Liver (tissue), 9 donors: Measurements from ENCODE around the gene GPR26. TPM values are rescaled to one million over a fixed set of nuclear protein-coding genes. Genes with fewer than 3 reads are reported as not detected.

Experiments used
- DNase-seq: peaks from one replicate; pipeline ENCODE4 v3.0.0-alpha.2; 2017; ENCODE audit warnings: low spot score
- H3K27ac ChIP-seq, 2 donors: one replicate each; pipeline ENCODE4 v1.7.0; 2013; ENCODE audit warnings: inconsistent platforms in 2 of 2, low read length in 2 of 2, control low read depth in 1 of 2, low read depth in 1 of 2, mild to moderate bottlenecking in 1 of 2
- H3K27me3 ChIP-seq, 4 donors: one replicate each; pipeline versions ENCODE4 v1.6.1 to v1.7.0; 2013; ENCODE audit warnings: low read length in 3 of 4, inconsistent platforms in 1 of 4, mild to moderate bottlenecking in 1 of 4, moderate library complexity in 1 of 4; ENCODE audit not compliant: control insufficient read depth in 4 of 4, insufficient read depth in 4 of 4
- H3K36me3 ChIP-seq, 4 donors: one replicate each; pipeline versions ENCODE4 v1.6.1 to v1.7.0; 2013; ENCODE audit warnings: low read length in 3 of 4, mild to moderate bottlenecking in 3 of 4, low read depth in 1 of 4, moderate library complexity in 1 of 4; ENCODE audit not compliant: control insufficient read depth in 4 of 4, insufficient read depth in 3 of 4
- H3K4me1 ChIP-seq, 4 donors: one replicate each; pipeline versions ENCODE4 v1.6.1 to v1.7.0; 2013; ENCODE audit warnings: low read length in 3 of 4, mild to moderate bottlenecking in 3 of 4, moderate library complexity in 1 of 4; ENCODE audit not compliant: control insufficient read depth in 4 of 4, insufficient read depth in 4 of 4
- H3K4me3 ChIP-seq, 3 donors: one replicate each; pipeline versions ENCODE4 v1.6.1 to v1.7.0; 2013; ENCODE audit warnings: low read length in 3 of 3, control low read depth in 1 of 3, low read depth in 1 of 3, mild to moderate bottlenecking in 1 of 3
- H3K9ac ChIP-seq, 2 donors: one replicate each; pipeline ENCODE4 v1.7.0; 2013; ENCODE audit warnings: low read length in 2 of 2, mild to moderate bottlenecking in 2 of 2, moderate library complexity in 2 of 2, control low read depth in 1 of 2, low read depth in 1 of 2
- H3K9me3 ChIP-seq, 4 donors: one replicate each; pipeline versions ENCODE4 v1.6.1 to v1.7.0; 2013; ENCODE audit warnings: low read length in 3 of 4; ENCODE audit not compliant: control insufficient read depth in 4 of 4
- ATF3 ChIP-seq: IDR thresholded peaks from 2 replicates; pipeline ENCODE4 v1.6.1; 2016; ENCODE audit warnings: antibody characterized with exemption
- CTCF ChIP-seq: fragments of 150-350 bp; IDR thresholded peaks from 2 replicates; pipeline ENCODE4 v1.5.1; 2017; ENCODE audit warnings: improper control_type of control experiment, low read depth, low read length; ENCODE audit not compliant: missing input control
- EGR1 ChIP-seq, 2 donors: IDR thresholded peaks; 2 replicates each; pipeline ENCODE4 v1.6.1; 2016 to 2018; ENCODE audit warnings: antibody characterized with exemption in 2 of 2, low read depth in 2 of 2
- FOXA1 ChIP-seq: IDR thresholded peaks from 2 replicates; pipeline ENCODE4 v1.6.1; 2016; ENCODE audit warnings: antibody characterized with exemption
- FOXA2 ChIP-seq: IDR thresholded peaks from 2 replicates; pipeline ENCODE4 v1.6.1; 2016; ENCODE audit warnings: antibody characterized with exemption
- GABPA ChIP-seq, 2 donors: IDR thresholded peaks in 1 of 2; conservative IDR thresholded peaks in 1 of 2; 2 replicates each; pipeline ENCODE4 v1.6.1; 2016; ENCODE audit warnings: antibody characterized with exemption in 2 of 2, mild to moderate bottlenecking in 1 of 2, moderate library complexity in 1 of 2
- HNF4A ChIP-seq, 2 donors: conservative IDR thresholded peaks; 2 replicates each; pipeline ENCODE4 v1.6.1; 2016; ENCODE audit warnings: antibody characterized with exemption in 2 of 2, mild to moderate bottlenecking in 2 of 2
- HNF4G ChIP-seq: IDR thresholded peaks from 2 replicates; pipeline ENCODE4 v1.6.1; 2016; ENCODE audit warnings: antibody characterized with exemption
- JUND ChIP-seq, 2 donors: IDR thresholded peaks; 2 replicates each; pipeline ENCODE4 v1.6.1; 2016; ENCODE audit warnings: antibody characterized with exemption in 2 of 2
- MAX ChIP-seq: IDR thresholded peaks from 2 replicates; pipeline ENCODE4 v1.6.1; 2016; ENCODE audit warnings: antibody characterized with exemption
- NR2F2 ChIP-seq: IDR thresholded peaks from 2 replicates; pipeline ENCODE4 v1.6.1; 2016; ENCODE audit warnings: antibody characterized with exemption
- RAD21 ChIP-seq, 2 donors: IDR thresholded peaks; 2 replicates each; pipeline ENCODE4 v1.6.1; 2016; ENCODE audit warnings: antibody characterized with exemption in 2 of 2, mild to moderate bottlenecking in 2 of 2
- REST ChIP-seq: IDR thresholded peaks from 2 replicates; pipeline ENCODE4 v1.6.1; 2016; ENCODE audit warnings: antibody characterized with exemption, mild to moderate bottlenecking
- RXRA ChIP-seq, 2 donors: IDR thresholded peaks; 2 replicates each; pipeline ENCODE4 v1.6.1; 2017 to 2018; ENCODE audit warnings: antibody characterized with exemption in 2 of 2, mild to moderate bottlenecking in 1 of 2
- SP1 ChIP-seq: IDR thresholded peaks from 2 replicates; pipeline ENCODE4 v1.6.1; 2018; ENCODE audit warnings: antibody characterized with exemption, mild to moderate bottlenecking
- TAF1 ChIP-seq: conservative IDR thresholded peaks from 2 replicates; pipeline ENCODE4 v1.6.1; 2016; ENCODE audit warnings: antibody characterized with exemption, mild to moderate bottlenecking
- YY1 ChIP-seq: IDR thresholded peaks from 2 replicates; pipeline ENCODE4 v1.6.1; 2016; ENCODE audit warnings: antibody characterized with exemption, mild to moderate bottlenecking
- whole genome bisulfite sequencing: extraction: QIAGEN DNeasy Blood & Tissue Kit; methylation state at CpG from one replicate; pipeline ENCODE4 v1.1.7; 2013; 5-methylcytosine and 5-hydroxymethylcytosine counted together
- polyA plus RNA-seq, 2 donors: library from polyadenylated mRNA; stranded (reverse) in 1 of 2; unstranded in 1 of 2; fragments of 200-250 nt in 1 of 2; fragments of >200 nt in 1 of 2; fragmentation: Nextera tagmentation in 1 of 2; extraction: Ambion mirVana in 1 of 2; gene quantifications; one replicate each; pipeline versions ENCODE4 v1.2.1 to v1.2.3, GENCODE V29; 2013 to 2015
- total RNA-seq, 2 donors: library from RNA; depleted of rRNA; stranded (reverse); fragments of >200 nt; gene quantifications; one replicate each; pipeline ENCODE4 v1.2.3, GENCODE V29; 2014
- TF ChIP-seq, protein P1 (sequence below): IDR thresholded peaks from 2 replicates; pipeline ENCODE4 v1.6.1; 2016; ENCODE audit warnings: antibody characterized with exemption
- donor health status: healthy.
- donor health status: healthy.
- donor health status: healthy.
- donor health status: healthy.
- donor health status: healthy.

The GPR26 gene
- total and polyA plus RNA-seq, 4 donors: not detected

- Histone ChIP-seq H3K36me3 (no peaks in the 10 kb centered on the region), H3K4me3 (no peak overlapping the region), H3K27me3 (no peaks in the 10 kb centered on the region), H3K27ac (no peak overlapping the region), H3K4me1 (no peaks in the 10 kb centered on the region), H3K9me3 (peaks cover 0 to 7% (median 0%) of the 10 kb centered on the region in 4 donors), H3K9ac (no peak overlapping the region)
- TF ChIP-seq GABPA (IDR thresholded peaks at IDR 0.05 in 1 of 2, conservative IDR thresholded peaks at IDR 0.05 in 1 of 2): no peak
- TF ChIP-seq, protein P1, sequence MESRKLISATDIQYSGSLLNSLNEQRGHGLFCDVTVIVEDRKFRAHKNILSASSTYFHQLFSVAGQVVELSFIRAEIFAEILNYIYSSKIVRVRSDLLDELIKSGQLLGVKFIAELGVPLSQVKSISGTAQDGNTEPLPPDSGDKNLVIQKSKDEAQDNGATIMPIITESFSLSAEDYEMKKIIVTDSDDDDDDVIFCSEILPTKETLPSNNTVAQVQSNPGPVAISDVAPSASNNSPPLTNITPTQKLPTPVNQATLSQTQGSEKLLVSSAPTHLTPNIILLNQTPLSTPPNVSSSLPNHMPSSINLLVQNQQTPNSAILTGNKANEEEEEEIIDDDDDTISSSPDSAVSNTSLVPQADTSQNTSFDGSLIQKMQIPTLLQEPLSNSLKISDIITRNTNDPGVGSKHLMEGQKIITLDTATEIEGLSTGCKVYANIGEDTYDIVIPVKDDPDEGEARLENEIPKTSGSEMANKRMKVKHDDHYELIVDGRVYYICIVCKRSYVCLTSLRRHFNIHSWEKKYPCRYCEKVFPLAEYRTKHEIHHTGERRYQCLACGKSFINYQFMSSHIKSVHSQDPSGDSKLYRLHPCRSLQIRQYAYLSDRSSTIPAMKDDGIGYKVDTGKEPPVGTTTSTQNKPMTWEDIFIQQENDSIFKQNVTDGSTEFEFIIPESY: no peak
- no peak for TF ChIP-seq CTCF
- TF ChIP-seq JUND (IDR thresholded peaks at IDR 0.05): no peak
- TF ChIP-seq NR2F2: no peak
- TF ChIP-seq FOXA1: no peak
- no peak for TF ChIP-seq TAF1
- no peak for TF ChIP-seq RAD21 (IDR thresholded peaks at IDR 0.05)
- TF ChIP-seq MAX: no peak
- TF ChIP-seq FOXA2: no peak
- TF ChIP-seq ATF3: no peak
- TF ChIP-seq RXRA (IDR thresholded peaks at IDR 0.05): no peak
- TF ChIP-seq REST: no peak
- TF ChIP-seq EGR1 (IDR thresholded peaks at IDR 0.05; ENCODE audit: low read depth in 2 of 2): no peak
- no peak for TF ChIP-seq HNF4G
- TF ChIP-seq HNF4A (conservative IDR thresholded peaks at IDR 0.05): no peak
- no peak for TF ChIP-seq YY1
- no peak for TF ChIP-seq SP1
- DNase-seq: no peak
- WGBS: 58% methylated on average over 5 of the region's 5 CpGs
Observed at GRCh38 chr10:123633636-123634035, 32.5 kb upstream of the GPR26 start.
